Measurements from ENCODE around the gene TCP10L. TPM values are rescaled to one million over a fixed set of nuclear protein-coding genes. Genes with fewer than 3 reads are reported as not detected.

Gene TCP10L
- total and polyA plus RNA-seq, 2 donors, result 1.0 to 2.5 TPM

GRCh38 chr21:32608851-32609250, 23.5 kb upstream of the TCP10L start:
- 98% methylated on average over 5 of the region's 5 CpGs for WGBS
- Histone ChIP-seq H3K27me3 (ENCODE audit: control insufficient read depth in 2 of 2, insufficient read depth in 1 of 2, low read length in 1 of 2) (no peaks in the 10 kb centered on the region), H3K4me1 (ENCODE audit: control insufficient read depth in 2 of 2, insufficient read depth in 2 of 2, low read length in 2 of 2) (peaks cover 8 to 12% of the 10 kb centered on the region in 2 donors), H3K36me3 (ENCODE audit: control insufficient read depth in 2 of 2, insufficient read depth in 2 of 2, low read length in 1 of 2) (peaks cover 22 to 42% of the 10 kb centered on the region in 2 donors), H3K9me3 (ENCODE audit: control insufficient read depth in 2 of 2, insufficient read depth in 1 of 2, low read length in 1 of 2) (no peaks in the 10 kb centered on the region), H3K27ac (ENCODE audit: low read depth in 1 of 2, low read length in 1 of 2) (no peak overlapping the region), H3K4me3 (ENCODE audit: low read length in 2 of 2) (no peak overlapping the region)
- no peak for DNase-seq (ENCODE audit: low read depth in 6 of 9, low spot score in 9 of 9)

- no peaks in the 10 kb centered on the region for H3K4me1 ChIP-seq (ENCODE audit: control insufficient read depth in 2 of 2, insufficient read depth in 2 of 2, low read length in 2 of 2)
- H3K4me3 ChIP-seq (ENCODE audit: low read length in 2 of 2), result no peak overlapping the region
- no peak overlapping the region for H3K27ac ChIP-seq (ENCODE audit: low read depth in 1 of 2, low read length in 1 of 2)
- no peaks in the 10 kb centered on the region for H3K9me3 ChIP-seq (ENCODE audit: control insufficient read depth in 2 of 2, insufficient read depth in 1 of 2, low read length in 1 of 2)
- H3K36me3 ChIP-seq (ENCODE audit: control insufficient read depth in 2 of 2, insufficient read depth in 2 of 2, low read length in 1 of 2), result peaks cover 40 to 64% of the 10 kb centered on the region in 2 donors
- no peaks in the 10 kb centered on the region for H3K27me3 ChIP-seq (ENCODE audit: control insufficient read depth in 2 of 2, insufficient read depth in 1 of 2, low read length in 1 of 2)
- DNase-seq (ENCODE audit: low read depth in 6 of 9, low spot score in 9 of 9), result no peak
- WGBS, result 98% methylated on average over 8 of the region's 8 CpGs
Measured at GRCh38 chr21:32605469-32605868, 20.1 kb upstream of the TCP10L start.

- H3K27me3 ChIP-seq (ENCODE audit: control insufficient read depth in 2 of 2, insufficient read depth in 1 of 2, low read length in 1 of 2), result no peaks in the 10 kb centered on the region
- no peak overlapping the region for H3K4me3 ChIP-seq (ENCODE audit: low read length in 2 of 2)
- WGBS, result 96% methylated on average over 8 of the region's 8 CpGs
- DNase-seq (ENCODE audit: low read depth in 6 of 9, low spot score in 9 of 9), result no peak
- peaks cover 47 to 71% of the 10 kb centered on the region in 2 donors for H3K36me3 ChIP-seq (ENCODE audit: control insufficient read depth in 2 of 2, insufficient read depth in 2 of 2, low read length in 1 of 2)
- no peak overlapping the region for H3K27ac ChIP-seq (ENCODE audit: low read depth in 1 of 2, low read length in 1 of 2)
- no peaks in the 10 kb centered on the region for H3K9me3 ChIP-seq (ENCODE audit: control insufficient read depth in 2 of 2, insufficient read depth in 1 of 2, low read length in 1 of 2)
- H3K4me1 ChIP-seq (ENCODE audit: control insufficient read depth in 2 of 2, insufficient read depth in 2 of 2, low read length in 2 of 2), result no peaks in the 10 kb centered on the region
Measured at GRCh38 chr21:32604464-32604863, 19.1 kb upstream of the TCP10L start.

- Histone ChIP-seq H3K27me3 (ENCODE audit: control insufficient read depth in 2 of 2, insufficient read depth in 1 of 2, low read length in 1 of 2) (no peaks in the 10 kb centered on the region), H3K4me1 (ENCODE audit: control insufficient read depth in 2 of 2, insufficient read depth in 2 of 2, low read length in 2 of 2) (no peaks in the 10 kb centered on the region), H3K9me3 (ENCODE audit: control insufficient read depth in 2 of 2, insufficient read depth in 1 of 2, low read length in 1 of 2) (no peaks in the 10 kb centered on the region), H3K36me3 (ENCODE audit: control insufficient read depth in 2 of 2, insufficient read depth in 2 of 2, low read length in 1 of 2) (peaks cover 56 to 73% of the 10 kb centered on the region in 2 donors), H3K4me3 (ENCODE audit: low read length in 2 of 2) (no peak overlapping the region), H3K27ac (ENCODE audit: low read depth in 1 of 2, low read length in 1 of 2) (no peak overlapping the region)
- WGBS, result 94% methylated on average over 8 of the region's 8 CpGs
- DNase-seq (ENCODE audit: low read depth in 6 of 9, low spot score in 9 of 9), result no peak
Measured at GRCh38 chr21:32603131-32603530, 17.8 kb upstream of the TCP10L start.

- no peak for DNase-seq (ENCODE audit: low read depth in 6 of 9, low spot score in 9 of 9)
- H3K27me3 ChIP-seq (ENCODE audit: control insufficient read depth in 2 of 2, insufficient read depth in 1 of 2, low read length in 1 of 2), result no peaks in the 10 kb centered on the region
- H3K9me3 ChIP-seq (ENCODE audit: control insufficient read depth in 2 of 2, insufficient read depth in 1 of 2, low read length in 1 of 2), result no peaks in the 10 kb centered on the region
- H3K27ac ChIP-seq (ENCODE audit: low read depth in 1 of 2, low read length in 1 of 2), result no peak overlapping the region
- WGBS, result 99% methylated on average over 6 of the region's 6 CpGs
- H3K36me3 ChIP-seq (ENCODE audit: control insufficient read depth in 2 of 2, insufficient read depth in 2 of 2, low read length in 1 of 2), result peaks cover 59 to 67% of the 10 kb centered on the region in 2 donors
- H3K4me3 ChIP-seq (ENCODE audit: low read length in 2 of 2), result no peak overlapping the region
- no peaks in the 10 kb centered on the region for H3K4me1 ChIP-seq (ENCODE audit: control insufficient read depth in 2 of 2, insufficient read depth in 2 of 2, low read length in 2 of 2)
Measured at GRCh38 chr21:32602099-32602498, 16.8 kb upstream of the TCP10L start.

GRCh38 chr21:32599526-32599925, 14.2 kb upstream of the TCP10L start:
- no peaks in the 10 kb centered on the region for H3K4me1 ChIP-seq (ENCODE audit: control insufficient read depth in 2 of 2, insufficient read depth in 2 of 2, low read length in 2 of 2)
- 94% methylated on average over 8 of the region's 8 CpGs for WGBS
- no peaks in the 10 kb centered on the region for H3K27me3 ChIP-seq (ENCODE audit: control insufficient read depth in 2 of 2, insufficient read depth in 1 of 2, low read length in 1 of 2)
- H3K4me3 ChIP-seq (ENCODE audit: low read length in 2 of 2), result no peak overlapping the region
- H3K36me3 ChIP-seq (ENCODE audit: control insufficient read depth in 2 of 2, insufficient read depth in 2 of 2, low read length in 1 of 2), result peaks cover 44% of the 10 kb centered on the region in 2 donors
- H3K9me3 ChIP-seq (ENCODE audit: control insufficient read depth in 2 of 2, insufficient read depth in 1 of 2, low read length in 1 of 2), result no peaks in the 10 kb centered on the region
- H3K27ac ChIP-seq (ENCODE audit: low read depth in 1 of 2, low read length in 1 of 2), result no peak overlapping the region
- no peak for DNase-seq (ENCODE audit: low read depth in 6 of 9, low spot score in 9 of 9)

- WGBS, result 84% methylated on average over 5 of the region's 5 CpGs
- no peaks in the 10 kb centered on the region for H3K27me3 ChIP-seq (ENCODE audit: control insufficient read depth in 2 of 2, insufficient read depth in 1 of 2, low read length in 1 of 2)
Measured at GRCh38 chr21:32599091-32599490, 13.8 kb upstream of the TCP10L start.

GRCh38 chr21:32597205-32597604, 11.9 kb upstream of the TCP10L start:
- DNase-seq (ENCODE audit: low read depth in 6 of 9, low spot score in 9 of 9), result no peak
- H3K36me3 ChIP-seq (ENCODE audit: control insufficient read depth in 2 of 2, insufficient read depth in 2 of 2, low read length in 1 of 2), result peaks cover 21 to 24% of the 10 kb centered on the region in 2 donors
- WGBS, result 96% methylated on average over 6 of the region's 6 CpGs
- H3K27me3 ChIP-seq (ENCODE audit: control insufficient read depth in 2 of 2, insufficient read depth in 1 of 2, low read length in 1 of 2), result no peaks in the 10 kb centered on the region
- no peak overlapping the region for H3K4me3 ChIP-seq (ENCODE audit: low read length in 2 of 2)
- H3K27ac ChIP-seq (ENCODE audit: low read depth in 1 of 2, low read length in 1 of 2), result no peak overlapping the region
- H3K4me1 ChIP-seq (ENCODE audit: control insufficient read depth in 2 of 2, insufficient read depth in 2 of 2, low read length in 2 of 2), result no peaks in the 10 kb centered on the region
- H3K9me3 ChIP-seq (ENCODE audit: control insufficient read depth in 2 of 2, insufficient read depth in 1 of 2, low read length in 1 of 2), result no peaks in the 10 kb centered on the region

More at GRCh38 chr21:32599091-32599490, 13.8 kb upstream of the TCP10L start:
- no peaks in the 10 kb centered on the region for H3K4me1 ChIP-seq (ENCODE audit: control insufficient read depth in 2 of 2, insufficient read depth in 2 of 2, low read length in 2 of 2)
- no peak overlapping the region for H3K27ac ChIP-seq (ENCODE audit: low read depth in 1 of 2, low read length in 1 of 2)
- no peaks in the 10 kb centered on the region for H3K9me3 ChIP-seq (ENCODE audit: control insufficient read depth in 2 of 2, insufficient read depth in 1 of 2, low read length in 1 of 2)
- no peak overlapping the region for H3K4me3 ChIP-seq (ENCODE audit: low read length in 2 of 2)
- H3K36me3 ChIP-seq (ENCODE audit: control insufficient read depth in 2 of 2, insufficient read depth in 2 of 2, low read length in 1 of 2), result peaks cover 39 to 40% of the 10 kb centered on the region in 2 donors
- DNase-seq (ENCODE audit: low read depth in 6 of 9, low spot score in 9 of 9), result no peak

GRCh38 chr21:32595431-32595830, 10.1 kb upstream of the TCP10L start:
- no peak for DNase-seq (ENCODE audit: low read depth in 6 of 9, low spot score in 9 of 9)
- H3K27ac ChIP-seq (ENCODE audit: low read depth in 1 of 2, low read length in 1 of 2), result no peak overlapping the region
- 98% methylated on average over 11 of the region's 11 CpGs for WGBS
- H3K4me1 ChIP-seq (ENCODE audit: control insufficient read depth in 2 of 2, insufficient read depth in 2 of 2, low read length in 2 of 2), result no peaks in the 10 kb centered on the region
- no peaks in the 10 kb centered on the region for H3K9me3 ChIP-seq (ENCODE audit: control insufficient read depth in 2 of 2, insufficient read depth in 1 of 2, low read length in 1 of 2)
- peaks cover 15 to 19% of the 10 kb centered on the region in 2 donors for H3K36me3 ChIP-seq (ENCODE audit: control insufficient read depth in 2 of 2, insufficient read depth in 2 of 2, low read length in 1 of 2)
- H3K27me3 ChIP-seq (ENCODE audit: control insufficient read depth in 2 of 2, insufficient read depth in 1 of 2, low read length in 1 of 2), result no peaks in the 10 kb centered on the region
- H3K4me3 ChIP-seq (ENCODE audit: low read length in 2 of 2), result no peak overlapping the region

GRCh38 chr21:32593690-32594089, 8.4 kb upstream of the TCP10L start:
- no peak for DNase-seq (ENCODE audit: low read depth in 6 of 9, low spot score in 9 of 9)
- Histone ChIP-seq H3K9me3 (ENCODE audit: control insufficient read depth in 2 of 2, insufficient read depth in 1 of 2, low read length in 1 of 2) (no peaks in the 10 kb centered on the region), H3K4me1 (ENCODE audit: control insufficient read depth in 2 of 2, insufficient read depth in 2 of 2, low read length in 2 of 2) (no peaks in the 10 kb centered on the region), H3K36me3 (ENCODE audit: control insufficient read depth in 2 of 2, insufficient read depth in 2 of 2, low read length in 1 of 2) (peaks cover 3 to 6% of the 10 kb centered on the region in 2 donors), H3K27ac (ENCODE audit: low read depth in 1 of 2, low read length in 1 of 2) (no peak overlapping the region), H3K4me3 (ENCODE audit: low read length in 2 of 2) (no peak overlapping the region), H3K27me3 (ENCODE audit: control insufficient read depth in 2 of 2, insufficient read depth in 1 of 2, low read length in 1 of 2) (no peaks in the 10 kb centered on the region)
- 93% methylated on average over 8 of the region's 8 CpGs for WGBS
